GF-D8 (cell line): ENCODE measurements around the gene CFAP45.
A peak's percentile ranks its signal among the peaks of the same experiment; 100 is the strongest.

Experiments used
- DNase-seq: peaks from one replicate; lab custom pipeline; 2025; lab: John Stamatoyannopoulos, UW

Gene CFAP45

GRCh38 chr1:159851407-159851806 is 48.6 kb downstream of the CFAP45 start:
- DNase-seq, result no peak

GRCh38 chr1:159849626-159850366 is 50.2 kb downstream of the CFAP45 start:
- DNase-seq, result no peak

- no peak for DNase-seq
Measured at GRCh38 chr1:159848326-159848725, 51.6 kb downstream of the CFAP45 start.

DNA sequence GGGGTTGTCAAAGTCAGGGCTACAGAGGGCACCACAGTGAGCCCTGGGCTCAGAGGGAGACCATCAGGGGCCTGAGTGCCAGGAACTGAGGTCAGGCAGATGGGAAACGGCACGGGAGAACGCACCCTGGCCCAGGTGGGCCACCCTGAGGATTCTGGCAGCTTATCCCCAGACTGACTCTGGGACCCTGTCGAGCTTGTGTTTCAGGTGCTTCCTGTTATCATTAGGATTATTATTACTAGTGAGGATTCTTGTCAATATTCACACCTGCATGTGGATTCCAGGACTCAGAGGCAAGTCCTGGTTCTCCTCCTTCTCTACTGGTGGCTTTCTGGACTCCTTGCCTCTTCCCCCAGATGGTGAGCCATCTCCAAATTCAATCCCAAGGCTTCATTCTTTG is 52.7 kb downstream of the CFAP45 start:
- no peak for DNase-seq

- DNase-seq, result no peak
Measured at GRCh38 chr1:159845751-159846629, 54.0 kb downstream of the CFAP45 start.

DNA sequence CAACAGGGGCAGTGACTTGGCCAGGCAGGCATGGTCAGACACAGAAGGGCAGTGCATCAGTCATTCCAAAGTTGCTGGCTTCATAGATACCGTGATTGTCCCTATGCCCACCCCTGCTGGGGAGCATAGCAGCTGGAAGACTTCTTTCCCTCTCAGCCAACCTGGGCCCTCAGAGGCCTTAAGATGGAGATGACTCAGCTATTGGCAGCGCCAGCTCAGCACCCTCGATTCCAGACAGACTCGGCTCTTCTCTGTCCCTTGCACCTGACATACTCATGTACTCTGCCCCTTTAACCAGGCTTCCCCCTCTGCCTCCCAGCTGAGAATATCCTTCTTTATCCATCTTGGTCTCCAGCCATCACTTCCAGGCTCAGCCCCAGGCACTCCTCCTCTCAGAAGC is 56.5 kb downstream of the CFAP45 start:
- DNase-seq, result no peak

- no peak for DNase-seq
Measured at GRCh38 chr1:159841749-159842148, 58.2 kb downstream of the CFAP45 start.

- DNase-seq, result no peak
Measured at GRCh38 chr1:159839116-159839849, 60.7 kb downstream of the CFAP45 start.

- no peak for DNase-seq
Measured at GRCh38 chr1:159838715-159839114, 61.2 kb downstream of the CFAP45 start.

DNA sequence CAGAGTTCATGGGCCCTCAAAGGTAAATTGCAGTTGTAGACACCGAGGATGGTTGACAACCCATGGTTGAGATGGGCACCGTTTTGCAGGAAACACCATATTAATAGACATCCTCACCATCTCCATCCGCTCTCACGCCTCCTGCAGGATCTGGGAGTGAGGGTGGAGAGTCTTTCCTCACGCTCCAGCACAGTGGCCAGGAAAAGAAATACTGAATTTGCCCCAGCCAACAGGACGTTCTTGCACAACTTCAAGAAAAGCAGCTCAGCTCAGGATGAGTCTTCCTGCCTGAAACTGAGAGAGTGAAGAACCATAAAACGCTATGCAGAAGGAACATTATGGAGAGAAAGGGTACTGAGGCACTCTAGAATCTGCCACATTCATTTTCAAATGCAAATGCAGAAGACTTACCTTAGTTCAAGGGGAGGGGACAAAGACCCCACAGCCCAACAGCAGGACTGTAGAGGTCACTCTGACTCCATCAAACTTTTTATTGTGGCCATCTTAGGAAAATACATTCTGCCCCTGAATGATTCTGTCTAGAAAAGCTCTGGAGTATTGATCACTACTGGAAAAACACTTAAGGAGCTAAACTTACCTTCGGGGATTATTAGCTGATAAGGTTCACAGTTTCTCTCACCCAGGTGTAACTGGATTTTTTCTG is 64.0 kb downstream of the CFAP45 start:
- DNase-seq, result no peak

DNA sequence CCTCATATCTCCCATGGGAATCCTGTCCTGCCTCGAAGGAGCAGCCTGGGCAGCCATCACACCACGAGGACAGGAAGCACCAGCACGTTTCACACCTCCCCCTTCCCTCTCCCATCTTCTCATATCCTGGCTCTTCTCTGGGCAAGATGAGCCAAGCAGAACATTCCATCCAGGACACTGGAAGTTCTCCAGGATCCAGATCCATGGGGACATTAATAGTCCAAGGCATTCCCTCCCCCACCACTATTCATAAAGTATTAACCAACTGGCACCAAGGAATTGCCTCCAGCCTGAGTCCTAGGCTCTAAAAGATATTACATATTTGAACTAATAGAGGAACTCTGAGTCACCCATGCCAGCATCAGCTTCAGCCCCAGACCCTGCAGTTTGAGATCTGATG is 64.6 kb downstream of the CFAP45 start:
- DNase-seq, result no peak

- no peak for DNase-seq
Measured at GRCh38 chr1:159832309-159832708, 67.7 kb downstream of the CFAP45 start.

DNA sequence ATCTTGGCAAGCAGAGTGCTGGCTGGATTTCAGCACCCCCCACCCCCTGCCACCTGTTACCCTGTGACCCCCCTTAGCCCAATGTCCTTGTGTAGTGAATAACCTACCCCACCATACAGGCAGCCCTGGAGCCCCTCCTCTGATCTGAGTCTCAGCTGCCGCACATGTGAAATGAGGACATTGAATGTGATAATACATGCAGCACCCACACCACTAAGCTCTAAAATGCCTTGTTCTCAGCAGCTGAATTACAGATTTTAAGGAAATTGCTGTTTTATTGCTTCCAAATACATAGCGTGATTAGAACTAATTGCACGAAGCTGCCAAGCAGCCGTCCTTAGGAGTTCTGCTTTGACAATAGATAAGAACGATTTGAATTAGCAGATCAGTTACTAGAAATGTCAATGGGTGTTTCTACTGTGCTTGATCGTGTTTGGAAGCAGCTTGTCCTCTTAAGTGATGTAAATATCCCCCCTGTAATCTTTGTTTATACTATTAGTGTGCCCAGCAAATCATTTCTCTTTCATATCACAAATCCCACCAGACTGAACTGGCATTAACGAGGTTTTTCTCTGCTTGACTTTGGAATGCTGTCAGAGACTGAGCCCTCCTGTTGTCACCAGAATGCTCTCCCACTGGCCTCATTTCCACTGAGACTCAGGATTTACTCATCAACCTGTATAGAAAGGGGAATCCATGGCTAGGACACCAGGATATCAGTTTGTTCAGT is 68.4 kb downstream of the CFAP45 start:
- no peak for DNase-seq

DNA sequence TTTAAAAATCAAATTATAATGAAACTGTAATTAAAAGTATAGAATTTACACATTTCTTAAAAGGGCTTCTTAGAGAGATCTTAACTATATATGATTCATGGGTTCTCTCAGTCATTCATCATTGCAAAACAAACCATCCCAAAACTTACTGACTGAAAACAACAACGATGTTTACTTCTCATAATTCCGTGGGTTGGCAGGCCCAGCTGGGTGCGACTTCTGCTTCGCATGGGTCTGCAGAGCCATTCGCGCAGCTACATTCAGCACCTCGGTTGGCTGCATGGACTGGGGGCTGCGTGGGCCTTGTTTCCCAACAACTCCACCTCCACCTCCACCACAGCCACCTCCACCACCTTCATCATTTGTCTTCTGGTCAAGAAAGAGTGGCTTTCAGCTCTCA is 69.2 kb downstream of the CFAP45 start:
- DNase-seq, result no peak

- no peak for DNase-seq
Measured at GRCh38 chr1:159829822-159830465, 70.0 kb downstream of the CFAP45 start.

DNA sequence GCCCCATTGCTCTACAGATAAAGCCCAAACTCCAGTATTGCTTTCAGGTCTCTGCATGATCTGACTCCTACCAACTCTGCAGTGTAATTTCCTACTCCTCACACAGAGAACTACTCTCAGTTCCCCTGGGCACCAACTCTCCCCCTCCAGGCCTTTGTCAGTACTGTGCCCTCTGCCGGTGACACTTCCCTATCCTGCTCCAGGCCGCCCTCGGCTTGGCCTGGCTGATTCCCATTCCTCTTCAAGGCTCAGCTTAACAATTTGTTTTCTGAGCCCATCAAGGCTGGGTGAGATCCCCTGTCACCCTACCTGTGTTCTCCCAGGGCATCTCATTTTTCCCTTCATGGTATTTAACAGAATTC is 70.7 kb downstream of the CFAP45 start:
- peak; percentile 61 for DNase-seq

- no peak for DNase-seq
Measured at GRCh38 chr1:159828581-159829272, 71.2 kb downstream of the CFAP45 start.

DNA sequence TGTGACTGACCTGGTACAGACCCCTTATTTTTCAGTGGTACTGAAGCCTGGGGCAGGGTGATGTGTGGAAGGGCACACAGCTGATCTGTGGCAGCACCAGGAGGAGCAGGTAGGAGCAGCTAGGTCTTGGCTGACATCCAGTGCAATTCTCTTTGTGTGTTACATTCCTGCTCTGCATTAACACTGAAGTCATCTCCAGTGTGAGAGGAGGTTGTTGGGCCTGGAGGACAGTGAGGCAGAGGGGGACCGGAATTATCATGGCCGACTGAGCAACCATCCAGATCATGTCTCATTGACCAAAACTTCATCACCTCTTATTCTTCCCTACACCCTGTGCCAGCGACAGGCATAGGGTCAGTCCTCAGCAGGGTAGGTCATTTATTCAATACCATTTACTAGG is 71.8 kb downstream of the CFAP45 start:
- no peak for DNase-seq

DNA sequence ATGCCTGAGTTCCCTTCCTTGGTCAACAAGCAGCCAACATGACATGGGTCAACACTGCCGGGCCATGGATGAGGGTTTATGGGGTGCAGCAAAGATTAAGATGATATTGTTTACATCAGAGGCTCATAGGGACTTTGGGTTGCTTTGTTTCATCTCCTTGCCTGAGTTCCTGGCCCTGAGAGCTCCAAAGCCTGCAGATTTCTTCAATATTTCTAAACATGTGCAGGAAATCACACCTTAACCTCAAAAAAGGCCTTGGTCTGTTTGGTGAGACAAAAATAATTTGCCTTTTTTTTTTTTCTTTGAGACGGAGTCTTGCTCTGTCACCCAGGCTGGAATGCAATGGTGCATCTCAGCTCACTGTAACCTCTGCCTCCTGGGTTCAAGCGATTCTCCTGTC is 72.4 kb downstream of the CFAP45 start:
- DNase-seq, result no peak

GRCh38 chr1:159827102-159827490 is 72.9 kb downstream of the CFAP45 start:
- no peak for DNase-seq
